ENCODE measurements around the gene STARD9.
"Not testable (repeated sequence)": the region's sequence is repeated elsewhere in the genome, so short reads cannot be mapped to it uniquely, and the experiment has no call there.

The STARD9 gene

DNA sequence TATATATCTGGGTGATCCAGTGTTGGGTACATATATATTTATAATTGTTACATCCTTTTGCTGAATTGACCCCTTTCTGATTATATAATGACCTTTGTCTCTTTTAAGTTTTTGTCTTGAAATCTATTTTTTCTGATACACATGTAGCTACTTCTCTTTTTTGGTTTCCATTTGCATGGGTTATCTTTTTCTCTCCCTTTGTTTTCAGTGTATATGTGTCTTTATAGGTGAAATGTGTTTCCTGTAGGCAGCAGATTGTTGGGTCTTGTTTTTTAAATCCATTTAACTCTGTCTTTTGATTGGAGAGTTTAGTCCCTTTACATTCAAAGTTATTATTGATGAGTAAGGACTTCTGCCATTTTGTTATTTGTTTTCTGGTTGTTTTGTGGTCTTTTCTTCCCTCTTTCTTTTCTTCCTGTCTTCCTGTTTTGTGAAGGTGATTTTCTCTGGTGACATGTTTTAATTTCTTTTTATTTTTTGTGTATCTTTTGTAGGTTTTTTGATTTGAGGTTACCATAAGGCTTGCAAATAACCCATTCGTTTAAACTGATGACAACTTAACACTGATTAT, 56.8 kb downstream of the STARD9 start:
- no peak for FAIRE-seq

DNA sequence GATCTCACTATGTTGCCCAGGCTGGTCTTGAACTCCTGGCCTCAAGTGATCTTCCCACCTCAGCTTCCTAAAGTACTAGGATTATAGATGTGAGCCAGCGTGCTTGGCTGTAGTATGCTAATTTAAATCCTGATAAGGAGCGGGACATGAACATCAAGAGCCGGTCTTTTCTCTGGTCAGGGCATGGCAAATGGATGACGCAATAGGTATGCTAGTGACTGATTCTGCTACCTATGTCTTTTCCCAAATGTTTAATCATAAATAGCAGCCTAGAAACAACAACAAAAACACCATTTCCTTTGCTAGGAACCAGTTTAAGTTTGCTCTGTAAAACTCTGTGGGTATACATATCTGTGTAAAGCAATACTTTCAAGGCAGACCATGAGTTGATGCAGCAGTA, 64.7 kb downstream of the STARD9 start:
- no peak for FAIRE-seq

DNA sequence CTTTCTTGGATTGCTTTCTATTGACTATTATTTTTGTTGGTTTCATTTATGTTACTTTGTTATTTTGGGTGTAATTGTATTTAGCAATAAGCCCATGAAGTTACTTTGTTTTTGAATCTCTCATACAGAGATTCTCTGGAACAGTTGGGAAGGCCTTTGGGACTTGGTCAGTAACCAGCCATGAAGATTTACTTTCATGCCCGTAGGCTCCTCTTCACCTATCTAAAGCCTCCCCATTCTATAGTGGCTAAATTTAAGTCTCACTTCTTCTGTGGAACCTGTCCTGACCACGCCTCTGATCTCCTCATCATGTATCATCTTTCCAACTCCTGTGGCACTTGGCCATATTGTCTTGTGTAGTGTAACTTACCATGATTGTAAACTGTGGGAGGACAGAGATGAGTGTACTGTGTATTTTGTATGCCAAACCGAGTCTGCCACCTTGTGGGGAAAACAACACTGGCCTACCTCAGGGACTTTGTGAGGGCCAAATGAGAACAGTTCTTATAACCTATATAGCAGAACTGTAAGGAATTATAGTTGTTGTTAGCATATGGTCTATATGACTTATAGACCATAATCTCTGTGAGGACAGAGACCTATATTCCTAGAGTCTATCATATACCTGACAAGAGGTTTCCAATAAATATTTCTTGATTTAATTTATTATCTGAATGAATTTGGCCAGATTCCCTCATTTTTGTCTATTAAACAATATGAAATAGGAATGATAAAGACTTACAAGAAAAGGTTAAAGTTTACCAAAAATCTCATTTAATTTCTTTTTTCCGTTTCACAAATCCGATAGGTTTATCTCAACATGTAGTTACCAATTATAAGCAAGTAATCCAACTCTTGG, 75.0 kb downstream of the STARD9 start:
- peak; percentile 64 for FAIRE-seq

GRCh38 chr15:42665827-42666226, 90.4 kb downstream of the STARD9 start:
- FAIRE-seq: no peak

GRCh38 chr15:42667855-42668254, 92.4 kb downstream of the STARD9 start:
- FAIRE-seq: no peak

- no peak for FAIRE-seq
Observed at GRCh38 chr15:42670451-42670850, 95.0 kb downstream of the STARD9 start.

DNA sequence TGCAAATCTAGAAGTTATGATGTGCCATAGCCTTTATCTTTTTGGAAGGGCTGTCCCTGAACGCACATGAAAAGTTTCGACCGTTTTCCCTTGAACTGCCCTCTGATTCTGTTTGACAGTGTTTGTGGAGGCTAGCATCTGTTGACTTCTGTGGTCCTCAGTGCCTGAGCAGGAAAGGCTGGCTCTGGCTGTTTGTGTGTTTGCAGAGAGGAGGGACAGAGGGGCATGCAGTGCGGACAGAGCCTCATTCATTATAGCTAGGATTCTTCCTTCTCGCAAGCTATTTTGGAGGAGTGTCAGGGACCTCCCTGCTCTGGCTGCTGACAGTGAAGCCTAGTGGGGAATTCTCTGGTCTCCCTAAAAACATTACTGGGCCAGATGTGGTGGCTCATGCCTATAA, 97.0 kb downstream of the STARD9 start:
- FAIRE-seq: no peak

DNA sequence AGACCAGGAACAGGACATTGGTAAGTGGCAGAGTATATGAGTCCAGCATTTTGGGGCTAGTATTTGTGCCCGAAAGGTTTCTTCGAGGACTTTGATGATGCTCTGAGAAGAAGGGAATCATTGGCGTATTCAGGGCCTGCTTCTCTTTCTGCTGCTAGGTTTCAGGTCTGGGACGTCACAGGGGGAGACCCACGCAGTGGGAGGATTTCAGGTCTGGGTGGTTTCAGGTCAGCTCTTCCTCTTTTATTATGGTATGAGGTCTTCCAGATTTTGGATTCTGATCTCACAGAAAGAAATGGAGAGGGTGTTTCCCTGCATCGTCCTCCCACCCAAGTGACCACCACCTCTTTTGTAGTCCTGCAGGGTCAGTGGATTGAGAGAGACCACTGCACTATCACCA, 99.1 kb downstream of the STARD9 start:
- FAIRE-seq: no peak

DNA sequence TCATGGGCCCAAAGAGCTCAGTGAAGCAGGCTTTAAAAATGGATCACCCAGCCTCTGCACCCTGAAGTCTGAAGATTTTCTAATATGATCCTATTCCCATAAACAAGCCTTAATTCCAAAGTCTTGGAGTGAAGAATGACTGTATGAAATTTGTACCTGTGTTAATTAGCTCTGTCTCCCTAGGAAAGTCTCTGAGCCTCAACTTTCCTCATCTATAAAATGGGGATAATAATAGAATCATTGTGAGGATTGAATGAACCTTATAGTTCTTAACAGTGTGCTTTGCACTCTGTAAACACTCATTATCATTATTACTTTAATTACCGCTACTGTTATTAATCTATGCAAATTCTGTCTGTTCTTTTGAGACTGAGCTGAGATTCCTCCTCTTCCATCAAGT, 99.6 kb downstream of the STARD9 start:
- FAIRE-seq: no peak

- no peak for FAIRE-seq
Observed at GRCh38 chr15:42679285-42680141, 104.1 kb downstream of the STARD9 start.

DNA sequence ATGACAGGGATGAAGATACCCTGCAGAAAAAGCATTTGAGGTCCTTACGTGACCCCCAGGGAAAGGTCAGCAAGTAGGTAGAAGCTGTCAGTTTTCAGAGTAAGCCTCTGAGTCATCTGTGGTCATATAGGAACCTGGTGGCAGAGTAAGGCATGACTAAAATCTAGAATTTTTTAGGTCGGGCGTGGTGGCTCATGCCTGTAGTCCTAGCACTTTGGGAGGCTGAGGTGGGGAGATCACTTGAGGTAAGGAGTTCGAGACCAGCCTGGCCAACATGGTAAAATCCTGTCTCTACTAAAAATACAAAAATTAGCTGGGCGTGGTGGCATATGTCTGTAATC, 104.7 kb downstream of the STARD9 start:
- FAIRE-seq: not testable (repeated sequence)

DNA sequence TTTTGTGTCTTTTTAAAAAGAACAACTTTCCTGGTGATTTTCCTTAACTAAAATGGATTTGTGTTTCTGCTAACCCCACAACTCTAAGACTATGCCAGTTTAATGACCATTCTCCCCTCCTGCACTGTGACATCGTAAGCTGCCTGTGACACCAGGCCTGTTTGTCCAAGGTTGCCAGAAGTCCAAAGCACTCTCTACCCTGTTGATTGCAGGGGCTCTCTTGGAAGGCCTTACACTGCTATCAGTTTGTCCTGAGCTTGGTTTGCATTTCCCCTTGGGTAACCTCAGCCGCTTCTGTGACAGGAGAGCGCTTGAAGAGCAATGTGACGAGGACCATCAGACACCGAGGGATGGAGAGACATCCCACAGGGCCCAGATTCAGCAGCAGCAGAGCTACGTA, 105.7 kb downstream of the STARD9 start:
- no peak for FAIRE-seq

DNA sequence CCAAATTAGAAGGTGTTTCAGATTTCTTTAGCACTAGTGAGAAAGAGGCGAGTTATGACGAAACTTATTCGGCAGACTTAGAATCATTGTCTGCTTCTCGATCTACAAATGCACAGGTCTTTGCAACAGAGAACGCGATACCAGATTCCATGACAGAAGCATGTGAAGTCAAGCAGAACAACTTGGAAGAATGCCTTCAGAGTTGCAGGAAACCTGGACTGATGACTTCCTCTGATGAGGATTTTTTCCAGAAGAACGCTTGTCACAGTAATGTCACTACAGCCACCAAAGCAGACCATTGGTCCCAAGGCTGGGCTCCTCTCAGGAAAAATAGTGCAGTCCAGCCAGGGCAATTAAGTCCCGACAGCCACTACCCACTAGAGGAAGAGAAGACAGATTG, 110.9 kb downstream of the STARD9 start:
- FAIRE-seq: no peak

DNA sequence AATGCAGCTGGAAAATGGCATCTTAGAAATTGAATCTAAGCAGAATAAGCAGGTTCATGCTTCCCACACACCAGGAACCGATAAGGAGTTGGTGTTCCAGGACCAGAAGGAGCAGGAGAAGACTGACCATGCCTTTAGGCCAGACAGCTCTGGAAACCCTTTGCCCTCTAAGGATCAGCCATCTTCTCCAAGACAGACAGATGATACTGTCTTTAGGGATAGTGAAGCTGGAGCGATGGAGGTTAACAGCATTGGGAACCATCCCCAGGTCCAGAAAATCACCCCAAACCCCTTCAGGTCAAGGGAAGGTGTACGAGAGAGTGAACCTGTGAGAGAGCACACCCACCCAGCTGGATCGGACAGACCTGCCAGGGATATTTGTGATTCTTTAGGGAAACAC, 112.3 kb downstream of the STARD9 start:
- FAIRE-seq: no peak

- no peak for FAIRE-seq
Observed at GRCh38 chr15:42688301-42688700, 112.9 kb downstream of the STARD9 start.

DNA sequence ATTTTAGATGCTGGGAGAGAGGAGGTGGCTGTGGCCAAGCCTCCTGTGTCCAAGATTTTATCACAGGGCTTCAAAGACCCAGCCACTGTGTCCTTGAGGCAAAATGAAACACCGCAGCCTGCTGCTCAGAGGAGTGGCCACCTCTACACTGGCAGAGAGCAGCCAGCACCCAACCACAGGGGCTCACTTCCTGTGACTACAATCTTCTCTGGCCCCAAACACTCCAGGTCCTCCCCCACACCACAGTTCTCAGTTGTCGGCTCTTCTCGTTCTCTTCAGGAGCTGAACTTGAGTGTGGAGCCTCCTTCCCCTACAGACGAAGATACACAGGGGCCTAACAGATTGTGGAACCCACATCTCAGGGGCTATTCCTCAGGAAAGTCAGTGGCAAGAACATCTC, 115.9 kb downstream of the STARD9 start:
- FAIRE-seq: no peak

DNA sequence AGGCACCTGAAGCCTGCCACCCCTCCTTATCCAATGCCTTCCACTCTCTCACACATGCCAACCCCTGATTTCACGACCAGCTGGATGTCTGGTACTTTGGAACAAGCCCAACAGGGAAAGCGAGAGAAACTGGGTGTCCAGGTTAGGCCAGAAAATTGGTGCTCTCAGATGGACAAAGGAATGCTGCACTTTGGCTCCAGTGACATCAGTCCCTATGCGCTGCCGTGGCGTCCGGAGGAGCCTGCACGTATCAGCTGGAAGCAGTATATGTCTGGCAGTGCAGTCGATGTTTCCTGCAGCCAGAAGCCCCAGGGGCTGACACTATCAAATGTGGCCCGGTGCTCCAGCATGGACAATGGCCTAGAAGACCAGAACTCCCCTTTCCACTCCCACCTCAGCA, 116.4 kb downstream of the STARD9 start:
- no peak for FAIRE-seq

GRCh38 chr15:42692536-42692935, 117.1 kb downstream of the STARD9 start:
- no peak for FAIRE-seq

GRCh38 chr15:42692997-42693396, 117.6 kb downstream of the STARD9 start:
- FAIRE-seq: no peak

DNA sequence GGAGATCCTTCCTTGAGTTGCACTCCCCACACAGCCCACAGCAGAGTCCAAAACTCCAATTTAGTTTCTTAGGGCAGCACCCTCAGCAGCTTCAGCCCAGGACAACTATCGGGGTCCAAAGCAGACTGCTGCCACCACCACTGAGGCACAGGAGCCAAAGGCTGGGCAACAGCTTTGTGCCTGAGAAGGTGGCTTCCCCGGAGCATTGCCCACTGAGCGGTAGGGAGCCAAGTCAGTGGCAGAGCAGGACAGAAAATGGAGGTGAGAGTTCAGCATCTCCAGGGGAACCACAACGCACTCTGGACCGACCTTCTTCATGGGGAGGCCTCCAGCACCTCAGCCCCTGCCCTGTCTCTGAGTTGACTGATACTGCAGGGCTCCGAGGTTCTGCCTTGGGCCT, 118.1 kb downstream of the STARD9 start:
- FAIRE-seq: no peak

- no peak for FAIRE-seq
Observed at GRCh38 chr15:42693942-42694341, 118.5 kb downstream of the STARD9 start.

- FAIRE-seq: no peak
Observed at GRCh38 chr15:42694398-42694797, 119.0 kb downstream of the STARD9 start.

- FAIRE-seq: no peak
Observed at GRCh38 chr15:42695527-42696071, 120.2 kb downstream of the STARD9 start.

- FAIRE-seq: no peak
Observed at GRCh38 chr15:42696626-42697025, 121.2 kb downstream of the STARD9 start.

All from islet of Langerhans (tissue), 1 donor.